ENCODE results near the gene TMEM221. TPM values are rescaled to one million over a fixed set of nuclear protein-coding genes. Genes with fewer than 3 reads are reported as not detected.

TMEM221 gene
- total RNA-seq, 1 experiment from 2014 or later, result not detected

- H3K27ac Mint-ChIP-seq (ENCODE audit: unreplicated experiment), result no peak overlapping the region
- no peaks in the 10 kb centered on the region for H3K9me3 ChIP-seq
- peaks cover 9% of the 10 kb centered on the region for H3K36me3 Mint-ChIP-seq (ENCODE audit: insufficient read depth, unreplicated experiment)
- peaks cover 5% of the 10 kb centered on the region; the same call in 1 of the 2 replicates for H3K4me1 ChIP-seq
- no peak overlapping the region for H3K4me3 Mint-ChIP-seq (ENCODE audit: unreplicated experiment)
- TF ChIP-seq, protein P1, sequence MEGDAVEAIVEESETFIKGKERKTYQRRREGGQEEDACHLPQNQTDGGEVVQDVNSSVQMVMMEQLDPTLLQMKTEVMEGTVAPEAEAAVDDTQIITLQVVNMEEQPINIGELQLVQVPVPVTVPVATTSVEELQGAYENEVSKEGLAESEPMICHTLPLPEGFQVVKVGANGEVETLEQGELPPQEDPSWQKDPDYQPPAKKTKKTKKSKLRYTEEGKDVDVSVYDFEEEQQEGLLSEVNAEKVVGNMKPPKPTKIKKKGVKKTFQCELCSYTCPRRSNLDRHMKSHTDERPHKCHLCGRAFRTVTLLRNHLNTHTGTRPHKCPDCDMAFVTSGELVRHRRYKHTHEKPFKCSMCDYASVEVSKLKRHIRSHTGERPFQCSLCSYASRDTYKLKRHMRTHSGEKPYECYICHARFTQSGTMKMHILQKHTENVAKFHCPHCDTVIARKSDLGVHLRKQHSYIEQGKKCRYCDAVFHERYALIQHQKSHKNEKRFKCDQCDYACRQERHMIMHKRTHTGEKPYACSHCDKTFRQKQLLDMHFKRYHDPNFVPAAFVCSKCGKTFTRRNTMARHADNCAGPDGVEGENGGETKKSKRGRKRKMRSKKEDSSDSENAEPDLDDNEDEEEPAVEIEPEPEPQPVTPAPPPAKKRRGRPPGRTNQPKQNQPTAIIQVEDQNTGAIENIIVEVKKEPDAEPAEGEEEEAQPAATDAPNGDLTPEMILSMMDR (IDR thresholded peaks at IDR 0.05; ENCODE audit: insufficient read depth in 1 of 2, low read depth in 1 of 2, low read length in 1 of 2, severe bottlenecking in 1 of 2, unreplicated experiment in 1 of 2), result peak; percentile 18 to 49
- BruUV-seq (replicated peaks), result no TSS peak
- no peaks in the 10 kb centered on the region for H3K27me3 ChIP-seq (replicated peaks; ENCODE audit: control insufficient read depth, insufficient read depth, low read length)
- no peaks in the 10 kb centered on the region for H3K36me3 ChIP-seq (ENCODE audit: control insufficient read depth, insufficient read depth, low read length)
- no peak overlapping the region for H3K4me3 ChIP-seq (ENCODE audit: low read depth, low read length)
- H3K27me3 Mint-ChIP-seq (ENCODE audit: insufficient read depth, unreplicated experiment), result no peaks in the 10 kb centered on the region
- peak; percentile 58 to 65 for DNase-seq
- CTCF ChIA-PET, result interaction anchor here (1.0 kb wide), 1 partner anchor 39 kb away, joined by 4 read pairs; no protein-coding TSS in a partner anchor
- H3K9me3 Mint-ChIP-seq (ENCODE audit: unreplicated experiment), result no peaks in the 10 kb centered on the region
- H3K4me1 Mint-ChIP-seq (ENCODE audit: low read depth, unreplicated experiment), result no peaks in the 10 kb centered on the region
- POLR2A ChIA-PET, result no interaction called here
- intact Hi-C loops (cut with micrococcal nuclease; ENCODE audit: unreplicated experiment), result no loop called here
Measured at GRCh38 chr19:17424743-17425365, 23.6 kb downstream of the TMEM221 start.

- no peak overlapping the region for H3K4me3 Mint-ChIP-seq (ENCODE audit: unreplicated experiment)
- H3K27ac Mint-ChIP-seq (ENCODE audit: unreplicated experiment), result no peak overlapping the region
- peaks cover 14% of the 10 kb centered on the region for H3K36me3 Mint-ChIP-seq (ENCODE audit: insufficient read depth, unreplicated experiment)
- no peaks in the 10 kb centered on the region for H3K9me3 Mint-ChIP-seq (ENCODE audit: unreplicated experiment)
- TF ChIP-seq, protein P1 (IDR thresholded peaks at IDR 0.05; ENCODE audit: insufficient read depth in 1 of 2, low read depth in 1 of 2, low read length in 1 of 2, severe bottlenecking in 1 of 2, unreplicated experiment in 1 of 2), result no peak
- CTCF ChIA-PET, result interaction anchor here (1.0 kb wide), 1 partner anchor 38 kb away, joined by 4 read pairs; no protein-coding TSS in a partner anchor
- no peaks in the 10 kb centered on the region for H3K27me3 Mint-ChIP-seq (ENCODE audit: insufficient read depth, unreplicated experiment)
- peaks cover 5% of the 10 kb centered on the region; the same call in 1 of the 2 replicates for H3K4me1 ChIP-seq
- no TSS peak for BruUV-seq (replicated peaks)
- H3K27me3 ChIP-seq (replicated peaks; ENCODE audit: control insufficient read depth, insufficient read depth, low read length), result no peaks in the 10 kb centered on the region
- H3K4me1 Mint-ChIP-seq (ENCODE audit: low read depth, unreplicated experiment), result peaks cover 5% of the 10 kb centered on the region
- no peak for DNase-seq
- no peak overlapping the region for H3K4me3 ChIP-seq (ENCODE audit: low read depth, low read length)
- H3K36me3 ChIP-seq (ENCODE audit: control insufficient read depth, insufficient read depth, low read length), result no peaks in the 10 kb centered on the region
- intact Hi-C loops (cut with micrococcal nuclease; ENCODE audit: unreplicated experiment), result no loop called here
- POLR2A ChIA-PET, result interaction anchor here (0.6 kb wide), 1 partner anchor 17 kb away, joined by 3 read pairs; no protein-coding TSS in a partner anchor
- no peaks in the 10 kb centered on the region for H3K9me3 ChIP-seq
Measured at GRCh38 chr19:17423429-17424208, 24.8 kb downstream of the TMEM221 start.

DNA sequence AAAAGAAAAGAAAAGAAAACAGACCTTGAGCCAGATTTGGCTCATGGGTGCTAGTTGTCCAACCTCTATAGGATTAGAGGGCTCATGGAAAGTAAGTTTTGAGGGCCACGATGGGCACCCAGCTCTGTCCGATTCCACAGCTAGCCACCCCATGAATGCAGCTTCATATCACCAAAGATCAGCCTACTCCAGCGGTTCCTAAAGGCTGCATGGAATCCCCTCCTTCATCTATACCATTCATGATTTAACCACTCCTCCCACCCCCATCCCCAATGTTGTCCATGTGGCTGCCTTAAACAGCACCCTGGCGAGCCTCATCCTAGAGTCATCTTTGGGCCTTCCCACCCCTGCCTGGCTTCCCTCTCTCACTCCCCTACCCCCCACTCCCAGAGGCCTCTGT is 26.5 kb downstream of the TMEM221 start:
- H3K27me3 Mint-ChIP-seq (ENCODE audit: insufficient read depth, unreplicated experiment), result no peaks in the 10 kb centered on the region
- no TSS peak for BruUV-seq (replicated peaks)
- H3K4me1 ChIP-seq, result peaks cover 8% of the 10 kb centered on the region; the same call in 1 of the 2 replicates
- H3K9me3 Mint-ChIP-seq (ENCODE audit: unreplicated experiment), result no peaks in the 10 kb centered on the region
- H3K36me3 Mint-ChIP-seq (ENCODE audit: insufficient read depth, unreplicated experiment), result peaks cover 14% of the 10 kb centered on the region
- H3K36me3 ChIP-seq (ENCODE audit: control insufficient read depth, insufficient read depth, low read length), result no peaks in the 10 kb centered on the region
- no peak overlapping the region for H3K27ac Mint-ChIP-seq (ENCODE audit: unreplicated experiment)
- no peaks in the 10 kb centered on the region for H3K9me3 ChIP-seq
- ChIA-PET POLR2A (no interaction called here), CTCF (interaction anchor here (0.7 kb wide), 1 partner anchor 247 kb away, joined by 3 read pairs; no protein-coding TSS in a partner anchor)
- no peak for DNase-seq
- H3K4me3 Mint-ChIP-seq (ENCODE audit: unreplicated experiment), result no peak overlapping the region
- H3K4me3 ChIP-seq (ENCODE audit: low read depth, low read length), result no peak overlapping the region
- peaks cover 6% of the 10 kb centered on the region for H3K4me1 Mint-ChIP-seq (ENCODE audit: low read depth, unreplicated experiment)
- no peaks in the 10 kb centered on the region for H3K27me3 ChIP-seq (replicated peaks; ENCODE audit: control insufficient read depth, insufficient read depth, low read length)
- TF ChIP-seq, protein P1 (IDR thresholded peaks at IDR 0.05; ENCODE audit: insufficient read depth in 1 of 2, low read depth in 1 of 2, low read length in 1 of 2, severe bottlenecking in 1 of 2, unreplicated experiment in 1 of 2), result no peak
- intact Hi-C loops (cut with micrococcal nuclease; ENCODE audit: unreplicated experiment), result no loop called here
